GM19372 (cell line): ENCODE results near the gene AHCTF1.
A peak's percentile ranks its signal among the peaks of the same experiment; 100 is the strongest.
"Not testable (repeated sequence)": the region's sequence is repeated elsewhere in the genome, so short reads cannot be mapped to it uniquely, and the experiment has no call there.

Source experiments
- ATAC-seq: cut with Tn5 transposase; IDR thresholded peaks from one replicate; pipeline ENCODE4 v1.9.1; 2021; ENCODE audit warnings: mild to moderate bottlenecking, low read depth, moderate library complexity; ENCODE audit not compliant: unreplicated experiment

AHCTF1 gene

DNA sequence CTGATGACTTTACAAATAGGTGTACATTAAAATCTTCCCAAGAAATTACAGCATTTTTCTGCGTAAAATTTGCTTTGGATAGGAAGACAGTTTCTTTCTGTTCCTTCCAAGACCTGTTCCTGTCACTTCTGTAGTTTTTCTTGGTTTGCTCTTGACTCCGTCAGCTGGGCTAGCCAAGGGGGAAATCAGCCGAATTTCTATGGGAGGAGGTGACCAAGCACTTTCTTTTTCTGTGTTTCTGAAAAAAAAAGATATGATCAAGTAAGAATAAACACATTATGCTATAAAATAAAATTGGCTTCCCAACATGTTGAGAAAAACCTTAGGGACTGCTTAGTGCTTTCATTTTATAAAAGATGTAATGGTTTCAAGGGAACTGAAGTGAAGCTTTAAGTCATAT, 91.0 kb downstream of the AHCTF1 start:
- ATAC-seq: not testable (repeated sequence)

DNA sequence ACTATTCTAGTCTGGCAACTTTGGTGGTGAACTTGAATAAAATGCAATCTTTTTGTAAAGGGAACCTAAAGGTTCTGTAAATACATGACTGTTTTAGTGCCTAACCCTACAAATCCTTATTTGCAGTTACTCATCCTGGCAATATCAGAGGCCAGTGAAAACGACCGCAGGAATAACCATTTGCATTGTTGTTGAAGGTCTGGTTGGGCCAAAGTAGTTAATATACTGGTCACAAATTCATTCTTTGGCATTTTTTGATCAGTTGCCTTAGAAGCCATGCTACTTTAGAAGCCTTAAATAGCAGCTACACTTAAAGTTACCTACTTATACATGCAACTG, 93.7 kb downstream of the AHCTF1 start:
- ATAC-seq: no peak

DNA sequence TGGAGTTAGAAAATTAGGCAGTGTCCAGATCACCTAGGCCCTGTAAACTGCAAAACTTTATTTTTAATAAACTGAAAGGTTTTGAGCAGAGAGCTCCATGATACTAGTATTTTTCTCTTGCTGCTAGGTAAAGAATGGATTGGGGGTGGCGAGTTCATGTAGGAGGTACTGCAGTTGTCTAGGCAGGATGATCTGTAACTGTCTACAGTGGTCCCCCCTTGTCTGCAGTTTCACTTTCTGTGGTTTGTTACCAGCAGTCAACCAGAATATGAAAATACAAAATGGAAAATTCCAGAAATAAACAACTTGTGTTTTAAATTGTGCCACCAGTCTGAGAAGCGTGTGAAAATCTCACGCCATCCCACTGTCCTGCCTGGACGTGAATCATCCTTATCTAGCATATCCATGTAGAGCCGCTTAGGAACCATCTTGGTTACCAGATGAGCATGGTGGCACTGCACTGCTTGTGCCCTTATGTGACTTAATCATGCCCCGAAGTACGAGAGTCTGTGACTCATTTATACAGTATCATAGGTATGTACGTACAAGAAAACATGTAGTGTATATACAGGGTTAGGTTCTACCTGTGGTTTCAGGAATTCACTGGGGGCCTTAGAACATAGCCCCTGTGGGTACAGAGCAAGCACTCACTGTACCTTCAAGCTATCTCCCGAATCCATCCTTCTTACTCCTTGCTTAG, 94.2 kb downstream of the AHCTF1 start:
- ATAC-seq: peak; percentile 80

DNA sequence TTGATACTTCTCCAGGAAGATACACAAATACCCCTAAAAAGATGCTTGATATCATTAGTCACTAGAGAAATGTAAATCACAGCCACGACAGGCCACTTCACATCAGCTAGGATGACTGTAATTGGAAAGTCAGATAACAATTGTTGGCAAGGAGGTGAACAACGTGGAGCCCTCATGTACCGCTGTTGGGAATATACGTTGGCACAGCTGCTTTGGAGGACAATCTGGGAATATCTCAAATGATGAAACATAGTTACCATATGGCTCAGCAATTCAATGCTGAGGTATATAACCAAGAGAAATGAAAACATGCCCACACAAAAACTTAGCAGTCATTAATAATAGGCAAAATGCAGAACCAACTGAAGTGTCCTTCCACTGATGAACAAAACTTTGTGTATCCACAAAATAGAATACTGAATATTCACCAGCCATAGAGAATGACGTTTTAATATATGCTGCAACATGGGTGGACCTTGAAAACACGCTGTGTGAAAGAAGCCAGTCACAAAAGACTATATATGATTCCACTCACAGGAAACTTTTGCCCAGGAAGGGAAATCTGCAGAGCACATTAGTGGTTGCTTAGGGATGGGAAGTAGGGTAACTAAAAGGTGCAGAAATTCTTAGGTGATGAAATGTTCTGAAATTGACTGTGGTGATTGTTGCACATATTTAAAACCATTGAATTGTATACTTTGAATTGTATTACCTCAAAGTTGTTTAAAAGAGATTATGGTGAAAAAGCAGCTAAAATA, 95.4 kb downstream of the AHCTF1 start:
- ATAC-seq: no peak

DNA sequence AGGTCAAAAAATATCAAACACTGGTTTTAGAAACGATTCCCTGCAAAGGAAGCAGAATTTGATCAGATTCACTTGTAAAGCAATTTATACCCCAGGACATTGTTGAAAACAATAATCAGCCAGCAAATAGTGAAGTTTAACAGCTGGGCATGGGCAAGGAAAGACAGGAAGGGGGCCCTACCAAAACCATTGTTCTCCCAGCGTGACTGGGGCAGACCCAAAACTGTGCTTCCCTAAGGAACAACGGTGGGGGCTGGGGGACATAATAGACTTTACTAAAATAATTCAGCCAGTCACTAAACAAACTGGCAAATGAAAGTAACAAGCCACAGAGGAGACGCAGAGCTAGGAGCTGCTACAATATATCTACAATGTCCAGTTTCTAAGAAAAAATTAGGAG, 100.2 kb downstream of the AHCTF1 start:
- no peak for ATAC-seq

DNA sequence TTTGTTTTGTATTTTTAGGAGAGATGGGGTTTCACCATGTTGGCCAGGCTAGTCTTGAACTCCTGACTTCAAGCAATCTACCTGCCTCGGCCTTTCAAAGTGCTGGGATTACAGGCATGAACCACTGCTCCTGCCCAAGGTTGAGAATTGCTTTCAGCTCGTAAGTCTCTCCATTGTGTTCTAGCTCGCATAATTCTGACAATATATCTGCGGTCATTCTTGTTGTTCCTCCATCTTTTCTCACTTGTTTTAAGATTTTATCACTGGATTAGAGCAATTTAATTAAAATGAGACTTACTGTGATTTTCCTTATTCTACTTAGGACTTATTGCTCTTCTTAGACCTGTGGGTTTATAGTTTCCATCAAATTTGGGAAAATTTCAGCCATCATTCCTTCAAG, 102.9 kb downstream of the AHCTF1 start:
- no peak for ATAC-seq

DNA sequence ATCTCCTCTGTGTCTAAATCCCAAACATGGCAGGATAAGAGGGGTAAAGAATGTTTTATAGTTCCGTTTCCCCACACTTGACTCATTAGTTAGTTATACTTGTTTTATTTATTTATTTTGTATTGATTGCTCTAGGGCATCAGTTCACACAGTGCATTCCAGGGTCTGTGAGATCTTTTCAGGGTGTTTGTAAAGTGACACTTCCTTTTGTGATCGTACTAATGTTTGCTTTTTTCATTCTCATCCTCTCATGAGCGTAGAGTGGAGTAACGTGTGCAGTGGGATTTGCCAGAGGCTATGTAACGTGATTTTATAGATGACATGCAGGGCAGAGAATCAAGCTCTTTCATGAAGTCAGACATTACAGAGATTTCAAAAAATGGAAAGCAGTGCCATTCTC, 104.4 kb downstream of the AHCTF1 start:
- ATAC-seq: no peak

DNA sequence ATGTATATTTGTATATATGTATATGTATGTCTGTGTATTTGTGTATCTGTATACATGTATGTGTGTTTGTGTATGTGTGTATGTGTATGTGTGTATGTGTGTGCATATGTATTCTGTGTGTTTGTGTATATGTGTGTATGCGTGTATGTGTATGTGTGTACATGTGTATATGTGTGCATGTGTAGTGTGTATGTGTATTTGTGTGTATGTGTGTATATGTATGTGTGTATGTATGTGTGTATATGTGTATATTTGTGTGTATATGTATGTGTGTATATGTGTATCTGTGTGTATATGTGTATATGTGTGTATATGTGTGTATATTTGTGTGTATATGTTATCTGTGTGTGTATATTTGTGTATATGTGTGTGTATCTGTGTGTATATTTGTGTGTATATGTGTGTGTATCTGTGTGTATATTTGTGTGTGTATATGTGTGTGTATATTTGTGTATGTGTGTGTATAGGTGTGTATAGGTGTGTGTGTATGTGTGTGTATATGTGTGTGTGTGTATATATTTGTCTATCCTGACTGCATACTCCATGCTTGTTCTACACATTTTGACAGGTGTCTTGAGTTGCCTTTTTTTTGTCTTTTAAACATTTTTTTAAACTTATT, 106.1 kb downstream of the AHCTF1 start:
- ATAC-seq: no peak

DNA sequence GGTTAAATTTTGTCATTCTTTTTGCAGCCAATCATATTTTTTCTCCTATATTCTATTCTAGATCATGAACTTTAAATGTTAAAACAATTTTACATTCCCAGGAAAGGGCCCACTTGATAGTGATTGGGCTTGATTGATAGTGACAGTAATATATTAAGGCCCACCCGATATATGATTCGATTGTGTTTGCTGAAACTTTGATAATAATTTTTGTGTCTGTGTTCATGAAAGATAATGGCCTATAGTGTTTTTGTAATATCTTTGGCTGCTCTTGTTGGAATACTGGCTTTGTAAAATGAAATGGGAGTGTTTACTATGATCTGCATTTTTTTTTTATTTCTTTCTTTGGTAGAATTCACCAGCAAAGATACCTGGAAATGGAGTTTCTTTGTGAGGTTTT, 107.2 kb downstream of the AHCTF1 start:
- no peak for ATAC-seq

DNA sequence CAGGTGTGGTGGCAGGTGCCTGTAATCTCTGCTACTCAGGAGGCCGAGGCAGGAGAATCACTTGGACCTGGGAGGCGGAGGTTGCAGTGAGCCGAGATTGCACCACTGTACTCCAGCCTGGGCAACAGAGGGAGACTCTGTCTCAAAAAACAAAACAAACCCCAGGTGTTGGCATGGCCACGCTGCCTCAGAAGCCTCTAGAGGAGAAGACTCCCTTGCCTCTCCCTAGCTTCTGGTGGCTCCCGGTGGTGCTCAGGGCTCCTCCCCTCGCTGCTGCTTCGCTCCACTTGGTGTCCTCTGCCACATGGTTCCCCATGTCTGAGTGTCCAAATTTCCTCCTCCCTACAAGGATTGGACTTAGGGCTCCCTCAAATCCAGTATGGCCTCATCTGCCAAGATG, 109.6 kb downstream of the AHCTF1 start:
- not testable (repeated sequence) for ATAC-seq

DNA sequence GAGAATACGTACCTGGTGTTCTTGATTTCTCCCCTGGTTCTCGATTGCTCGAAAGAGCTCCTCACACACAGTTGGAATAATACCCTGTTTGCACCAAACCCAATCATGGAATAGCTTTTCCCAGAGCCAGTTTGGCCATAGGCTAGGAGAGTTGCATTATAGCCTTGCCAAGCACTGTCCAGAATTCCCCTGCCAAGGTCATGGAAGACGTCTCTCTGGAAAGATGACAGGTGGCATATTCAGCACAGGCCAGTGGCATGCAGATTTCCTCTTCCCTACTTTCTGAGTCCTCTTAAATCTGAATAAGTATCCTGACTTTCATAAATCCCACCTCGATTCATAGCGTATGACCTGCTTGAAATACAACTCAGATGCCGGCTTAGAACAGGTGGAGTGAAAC, 111.1 kb downstream of the AHCTF1 start:
- ATAC-seq: no peak

DNA sequence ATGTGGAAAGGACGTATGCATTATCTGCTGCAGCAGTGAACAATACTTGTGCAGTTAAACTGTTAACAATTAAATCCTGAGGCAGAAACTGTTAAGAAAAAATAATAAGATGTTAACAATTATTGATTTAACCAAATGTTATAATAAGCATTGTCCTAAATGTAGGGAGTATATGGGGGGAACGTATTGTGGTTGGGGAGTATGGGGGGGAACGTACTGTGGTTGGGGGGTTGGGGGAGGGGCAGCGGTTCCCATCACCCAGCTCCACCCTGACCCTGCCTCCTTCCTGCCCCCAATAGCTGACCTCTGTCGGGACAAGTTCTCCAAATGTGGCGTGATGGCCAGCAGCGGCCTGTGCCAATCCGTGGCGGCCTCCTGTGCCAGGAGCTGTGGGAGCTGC, 114.0 kb downstream of the AHCTF1 start:
- not testable (repeated sequence) for ATAC-seq

DNA sequence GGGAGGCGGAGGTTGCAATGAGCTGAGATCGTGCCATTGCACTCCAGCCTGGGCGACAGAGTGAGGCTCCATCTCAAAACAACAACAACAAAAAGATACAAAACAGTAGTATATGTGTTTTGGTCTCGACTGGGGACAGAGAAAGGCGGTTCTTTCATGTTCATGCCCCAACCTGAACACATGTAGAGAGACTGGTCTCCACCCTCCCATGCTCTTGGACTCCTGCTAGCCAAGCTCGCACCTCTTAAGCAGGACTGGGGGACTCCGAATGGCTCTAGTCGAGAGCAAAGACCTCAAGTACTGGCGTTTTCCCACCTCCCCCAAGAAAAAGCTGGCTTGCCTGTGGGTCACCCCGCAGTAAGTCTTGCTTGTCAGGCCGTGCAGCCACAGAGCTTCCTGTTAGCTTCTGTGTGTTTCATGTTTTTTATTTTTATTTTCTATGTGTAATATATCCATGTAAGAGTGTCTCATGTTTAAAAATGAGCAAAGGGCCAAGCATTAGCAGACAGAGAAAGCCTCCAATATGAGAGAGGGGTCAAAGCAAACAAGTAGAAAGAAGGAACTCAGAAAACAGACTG, 116.0 kb downstream of the AHCTF1 start:
- peak; percentile 52 for ATAC-seq

DNA sequence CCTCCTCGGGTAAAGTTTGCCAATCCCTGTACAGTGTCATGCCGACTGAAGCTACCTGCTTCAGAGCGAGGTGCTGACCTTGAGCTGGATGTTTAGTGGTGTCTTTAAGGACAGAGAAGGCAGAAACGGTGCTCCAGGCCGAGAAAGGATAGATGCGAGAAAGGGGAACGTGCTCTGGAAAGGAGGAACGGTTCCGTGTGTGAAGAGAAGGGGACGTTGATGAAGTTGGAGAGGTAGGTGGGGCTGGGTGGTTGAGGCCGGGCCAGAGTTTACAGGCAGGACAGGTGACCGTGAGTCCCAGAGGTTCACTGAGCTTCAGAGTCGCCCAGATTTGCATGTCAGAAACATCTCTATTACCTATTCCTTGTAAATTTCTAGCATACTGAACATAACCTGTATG, 116.9 kb downstream of the AHCTF1 start:
- no peak for ATAC-seq

DNA sequence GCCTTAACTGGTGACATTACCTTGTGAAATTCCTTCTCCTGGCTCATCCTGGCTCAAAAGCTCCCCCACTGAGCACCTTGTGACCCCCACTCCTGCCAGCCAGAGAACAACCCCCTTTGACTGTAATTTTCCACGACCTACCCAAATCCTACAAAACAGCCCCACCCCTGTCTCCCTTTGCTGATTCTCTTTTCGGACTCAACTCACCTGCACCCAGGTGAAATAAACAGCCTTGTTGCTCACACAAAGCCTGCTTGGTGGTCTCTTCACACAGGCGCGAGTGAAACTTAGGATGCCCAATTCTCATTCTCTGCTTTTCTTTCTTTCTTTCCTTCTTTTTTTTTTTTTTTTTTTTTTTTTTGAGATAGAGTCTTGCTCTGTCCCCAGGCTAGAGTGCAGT, 118.4 kb downstream of the AHCTF1 start:
- not testable (repeated sequence) for ATAC-seq

DNA sequence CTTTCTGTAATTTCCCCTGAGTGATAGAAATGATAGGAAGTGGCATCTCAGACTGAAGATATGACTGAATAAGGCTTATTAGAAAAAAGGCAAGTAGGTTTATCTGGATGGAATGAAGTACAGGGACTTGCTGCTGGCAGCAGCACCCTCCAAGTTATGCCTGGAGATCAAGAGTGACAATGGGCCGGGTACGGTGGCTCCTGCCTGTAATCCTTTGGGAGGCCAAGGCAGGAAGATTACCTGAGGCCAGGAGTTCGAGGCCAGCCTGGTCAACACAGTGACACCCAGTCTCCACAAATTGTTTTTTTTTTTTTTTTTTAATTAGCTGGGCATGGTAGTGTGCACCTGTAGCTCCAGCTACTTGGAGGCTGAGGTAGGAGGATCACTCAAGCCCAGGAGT, 119.8 kb downstream of the AHCTF1 start:
- no peak for ATAC-seq

DNA sequence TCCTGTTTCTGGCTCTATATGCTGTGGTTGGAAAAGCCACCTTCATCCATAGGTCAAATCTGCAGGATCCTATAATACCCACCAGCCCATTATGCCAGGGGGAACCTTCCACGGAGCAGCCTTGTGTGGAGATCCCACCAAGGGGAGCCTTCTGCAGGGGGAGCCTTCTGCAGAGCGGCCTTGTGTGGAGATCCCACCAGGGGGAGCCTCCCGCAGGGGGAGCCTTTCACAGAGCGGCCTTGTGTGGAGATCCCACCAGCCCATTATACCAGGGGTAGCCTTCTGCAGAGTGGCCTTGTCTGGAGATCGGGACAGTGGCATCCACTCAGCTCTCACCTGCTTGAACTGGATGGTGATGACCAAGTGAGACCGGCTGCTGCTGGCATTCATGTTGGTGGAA, 122.3 kb downstream of the AHCTF1 start:
- ATAC-seq: no peak

DNA sequence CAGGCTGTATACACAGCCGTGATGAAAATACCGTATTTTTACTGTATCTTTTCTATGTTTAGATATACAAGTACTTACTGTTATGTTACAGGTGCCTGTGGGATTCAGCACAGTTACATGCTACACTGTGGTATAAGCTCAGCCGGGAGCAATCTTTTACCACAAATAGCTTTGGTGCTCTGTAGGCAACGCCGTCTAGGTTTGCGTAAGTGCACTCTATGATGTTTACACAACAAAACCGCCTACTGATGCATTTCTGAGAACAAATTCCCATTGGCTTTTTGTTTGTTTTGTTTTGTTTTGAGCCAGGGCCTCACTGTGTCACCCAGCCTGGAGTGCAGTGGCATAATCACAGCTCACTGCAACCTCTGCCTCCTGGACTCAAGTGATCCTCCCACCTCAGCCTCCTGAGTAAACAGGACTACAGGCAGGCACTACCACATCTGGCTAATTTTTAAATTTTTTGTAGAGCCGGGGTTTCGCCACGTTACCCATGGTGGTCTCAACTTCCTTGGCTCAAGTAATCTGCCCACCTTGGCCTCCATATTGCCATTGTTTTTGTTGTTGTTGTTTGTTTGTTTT, 126.5 kb downstream of the AHCTF1 start:
- ATAC-seq: no peak

DNA sequence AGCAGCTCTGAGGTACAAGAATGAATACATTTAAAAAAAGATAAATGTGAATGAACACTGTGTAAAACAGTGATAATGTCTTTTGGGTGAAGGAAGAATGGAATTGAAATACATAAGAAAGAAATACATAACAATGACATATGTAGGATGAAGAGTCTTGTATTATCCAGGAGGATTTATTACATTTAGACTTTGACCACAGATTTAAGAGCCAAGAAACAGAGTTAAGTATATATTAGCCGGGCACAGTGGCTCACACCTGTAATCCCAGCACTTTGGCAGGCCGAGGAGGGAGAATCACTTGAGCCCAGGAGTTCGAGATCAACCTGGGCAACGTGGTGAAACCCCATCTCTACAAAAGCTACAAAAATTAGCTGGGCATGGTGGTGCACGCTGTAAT, 127.9 kb downstream of the AHCTF1 start:
- no peak for ATAC-seq

DNA sequence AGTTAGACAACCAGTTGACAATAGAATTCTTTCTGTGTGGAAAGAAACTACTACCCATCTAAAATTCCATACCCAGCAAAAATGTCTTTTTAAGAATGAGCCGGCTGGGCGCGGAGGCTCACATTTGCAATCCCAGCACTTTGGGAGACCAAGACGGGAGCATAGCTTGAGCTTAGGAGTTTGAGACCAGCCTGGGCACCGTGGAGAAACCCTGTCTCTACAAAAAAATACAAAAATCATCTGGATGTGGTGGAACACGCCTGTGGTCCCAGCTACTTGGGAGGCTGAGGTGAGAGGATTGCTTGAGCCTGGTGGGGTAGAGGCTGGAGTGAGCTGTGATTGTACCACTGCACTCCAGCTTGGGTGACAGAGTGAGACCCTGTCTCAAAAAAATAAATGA, 128.4 kb downstream of the AHCTF1 start:
- no peak for ATAC-seq
